ENCODE data around the gene CDC73.

The CDC73 gene

GRCh38 chr1:193121616-193122593 is at the start of gene CDC73:
Gene CDC73, plus strand, starts transcription at chr1:193122031. Its CDS starts 170 bp downstream, at chr1:193122201.
- peak; percentile 98 to 100 for DNase-seq (ENCODE audit: low read depth in 1 of 2, low spot score in 1 of 2)

- DNase-seq (ENCODE audit: low read depth in 1 of 2, low spot score in 1 of 2): no peak
These were observed 43.8 kb upstream of the CDC73 start for GRCh38 chr1:193077991-193078390.

GRCh38 chr1:193079187-193079586 is 42.6 kb upstream of the CDC73 start:
- DNase-seq (ENCODE audit: low read depth in 1 of 2, low spot score in 1 of 2): no peak

- DNase-seq (ENCODE audit: low read depth in 1 of 2, low spot score in 1 of 2): no peak
These were observed 38.3 kb upstream of the CDC73 start for GRCh38 chr1:193083365-193084088.

- DNase-seq (ENCODE audit: low read depth in 1 of 2, low spot score in 1 of 2): no peak
These were observed 36.6 kb upstream of the CDC73 start for GRCh38 chr1:193085263-193085662.

- DNase-seq (ENCODE audit: low read depth in 1 of 2, low spot score in 1 of 2): no peak
These were observed 35.5 kb upstream of the CDC73 start for GRCh38 chr1:193086342-193086741.

GRCh38 chr1:193087893-193088292 is 33.9 kb upstream of the CDC73 start:
- no peak for DNase-seq (ENCODE audit: low read depth in 1 of 2, low spot score in 1 of 2)

- DNase-seq (ENCODE audit: low read depth in 1 of 2, low spot score in 1 of 2): no peak
These were observed 31.0 kb upstream of the CDC73 start for GRCh38 chr1:193090865-193091264.

GRCh38 chr1:193094112-193094511 is 27.7 kb upstream of the CDC73 start:
- DNase-seq (ENCODE audit: low read depth in 1 of 2, low spot score in 1 of 2): no peak

- no peak for DNase-seq (ENCODE audit: low read depth in 1 of 2, low spot score in 1 of 2)
These were observed 19.2 kb upstream of the CDC73 start for GRCh38 chr1:193102662-193103061.

- DNase-seq (ENCODE audit: low read depth in 1 of 2, low spot score in 1 of 2): no peak
These were observed 17.9 kb upstream of the CDC73 start for GRCh38 chr1:193103759-193104501.

GRCh38 chr1:193104502-193104906 is 17.3 kb upstream of the CDC73 start:
- DNase-seq (ENCODE audit: low read depth in 1 of 2, low spot score in 1 of 2): peak in 1 of 2 donors; percentile 6

GRCh38 chr1:193104907-193105820 is 16.7 kb upstream of the CDC73 start, which contains the start of gene GLRX2:
Gene GLRX2, minus strand, starts transcription at chr1:193105414. Its CDS starts 32 bp downstream, at chr1:193105382.
- peak; percentile 17 to 45 for DNase-seq (ENCODE audit: low read depth in 1 of 2, low spot score in 1 of 2)

GRCh38 chr1:193105821-193106177 is 16.0 kb upstream of the CDC73 start:
- DNase-seq (ENCODE audit: low read depth in 1 of 2, low spot score in 1 of 2): no peak

GRCh38 chr1:193108471-193108870 is 13.4 kb upstream of the CDC73 start:
- DNase-seq (ENCODE audit: low read depth in 1 of 2, low spot score in 1 of 2): no peak

- DNase-seq (ENCODE audit: low read depth in 1 of 2, low spot score in 1 of 2): no peak
These were observed 12.2 kb upstream of the CDC73 start for GRCh38 chr1:193109619-193110018.

- no peak for DNase-seq (ENCODE audit: low read depth in 1 of 2, low spot score in 1 of 2)
These were observed 11.6 kb upstream of the CDC73 start for GRCh38 chr1:193110246-193110645.

GRCh38 chr1:193110864-193111263 is 11.0 kb upstream of the CDC73 start:
- DNase-seq (ENCODE audit: low read depth in 1 of 2, low spot score in 1 of 2): no peak

- DNase-seq (ENCODE audit: low read depth in 1 of 2, low spot score in 1 of 2): no peak
These were observed 10.2 kb upstream of the CDC73 start for GRCh38 chr1:193111641-193112090.
